Thoracic aorta (tissue), 2 donors: ENCODE measurements around the gene CREG1. TPM values are rescaled to one million over a fixed set of nuclear protein-coding genes. Genes with fewer than 3 reads are reported as not detected.

Source experiments
- ATAC-seq: fragments of 150-250 bp; one replicate; pipeline ENCODE4 v1.8.0; 2017; ENCODE audit warnings: low read depth; ENCODE audit not compliant: insufficient number of reproducible peaks, low FRiP score
- DNase-seq: peaks from one replicate; pipeline ENCODE4 v3.0.0-alpha.2; 2020; ENCODE audit warnings: low spot score
- H3K27ac ChIP-seq, 2 donors: fragments of 200-600 bp; sonication (generic); 1 replicate in 1 of 2; 2 replicates in 1 of 2; pipeline ENCODE4 v1.5.1; 2016; ENCODE audit warnings: mild to moderate bottlenecking in 2 of 2, moderate library complexity in 2 of 2
- H3K27me3 ChIP-seq: fragments of 200-600 bp; sonication (generic); replicated peaks from 2 replicates; pipeline ENCODE4 v1.6.0; 2016; ENCODE audit warnings: mild to moderate bottlenecking; ENCODE audit not compliant: insufficient read depth
- H3K36me3 ChIP-seq: fragments of 200-600 bp; sonication (generic); one replicate; pipeline ENCODE4 v1.5.1; 2016
- H3K4me1 ChIP-seq, 2 donors: fragments of 200-600 bp; sonication (generic); 1 replicate in 1 of 2; 2 replicates in 1 of 2; pipeline versions ENCODE4 v1.5.1 to v1.6.0; 2016; ENCODE audit warnings: low read depth in 2 of 2, mild to moderate bottlenecking in 1 of 2; ENCODE audit not compliant: control insufficient read depth in 1 of 2
- H3K4me3 ChIP-seq: fragments of 200-600 bp; sonication (generic); 2 replicates; pipeline ENCODE4 v1.5.1; 2016; ENCODE audit warnings: mild to moderate bottlenecking
- H3K9me3 ChIP-seq: fragments of 200-600 bp; sonication (generic); 2 replicates; pipeline ENCODE4 v1.5.1; 2016
- total RNA-seq, 2 donors: library from RNA; depleted of rRNA; stranded (reverse); fragments of >200 nt; gene quantifications; one replicate each; pipeline versions ENCODE4 v1.1.0 to v1.2.3, GENCODE V29; 2016
- TF ChIP-seq, protein P1 (sequence below): fragments of 200-600 bp; sonication (generic); IDR thresholded peaks from one replicate; pipeline ENCODE4 v1.5.1; 2019; ENCODE audit warnings: antibody characterized with exemption

CREG1 gene
- total RNA-seq, 2 donors from 2014 or later: 187 to 266 TPM

DNA sequence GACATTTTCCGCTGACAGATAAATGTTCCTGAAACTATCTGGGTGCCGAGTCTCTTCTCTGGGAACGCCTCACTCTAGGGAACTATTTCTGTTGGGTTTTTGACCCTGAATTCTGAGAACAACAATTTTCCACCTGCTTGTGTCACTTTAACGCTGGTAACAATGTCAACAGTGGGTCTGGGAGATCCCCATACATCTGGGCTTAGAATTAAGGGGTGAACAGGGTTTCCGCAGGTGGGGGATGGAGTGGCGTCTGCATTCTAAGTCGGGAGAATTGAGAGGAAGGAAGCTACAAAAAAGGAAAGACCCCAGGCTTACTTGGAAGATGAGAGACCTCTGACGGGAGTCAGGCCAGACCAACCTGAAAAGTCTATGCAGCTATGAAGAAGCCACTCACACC, 44.0 kb downstream of the CREG1 start:
- Histone ChIP-seq H3K36me3 (no peaks in the 10 kb centered on the region), H3K9me3 (no peaks in the 10 kb centered on the region), H3K4me3 (no peak overlapping the region), H3K4me1 (no peaks in the 10 kb centered on the region), H3K27me3 (no peaks in the 10 kb centered on the region), H3K27ac (no peak overlapping the region)
- TF ChIP-seq, protein P1, sequence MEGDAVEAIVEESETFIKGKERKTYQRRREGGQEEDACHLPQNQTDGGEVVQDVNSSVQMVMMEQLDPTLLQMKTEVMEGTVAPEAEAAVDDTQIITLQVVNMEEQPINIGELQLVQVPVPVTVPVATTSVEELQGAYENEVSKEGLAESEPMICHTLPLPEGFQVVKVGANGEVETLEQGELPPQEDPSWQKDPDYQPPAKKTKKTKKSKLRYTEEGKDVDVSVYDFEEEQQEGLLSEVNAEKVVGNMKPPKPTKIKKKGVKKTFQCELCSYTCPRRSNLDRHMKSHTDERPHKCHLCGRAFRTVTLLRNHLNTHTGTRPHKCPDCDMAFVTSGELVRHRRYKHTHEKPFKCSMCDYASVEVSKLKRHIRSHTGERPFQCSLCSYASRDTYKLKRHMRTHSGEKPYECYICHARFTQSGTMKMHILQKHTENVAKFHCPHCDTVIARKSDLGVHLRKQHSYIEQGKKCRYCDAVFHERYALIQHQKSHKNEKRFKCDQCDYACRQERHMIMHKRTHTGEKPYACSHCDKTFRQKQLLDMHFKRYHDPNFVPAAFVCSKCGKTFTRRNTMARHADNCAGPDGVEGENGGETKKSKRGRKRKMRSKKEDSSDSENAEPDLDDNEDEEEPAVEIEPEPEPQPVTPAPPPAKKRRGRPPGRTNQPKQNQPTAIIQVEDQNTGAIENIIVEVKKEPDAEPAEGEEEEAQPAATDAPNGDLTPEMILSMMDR: no peak
- ATAC-seq: no peak
- DNase-seq: no peak

DNA sequence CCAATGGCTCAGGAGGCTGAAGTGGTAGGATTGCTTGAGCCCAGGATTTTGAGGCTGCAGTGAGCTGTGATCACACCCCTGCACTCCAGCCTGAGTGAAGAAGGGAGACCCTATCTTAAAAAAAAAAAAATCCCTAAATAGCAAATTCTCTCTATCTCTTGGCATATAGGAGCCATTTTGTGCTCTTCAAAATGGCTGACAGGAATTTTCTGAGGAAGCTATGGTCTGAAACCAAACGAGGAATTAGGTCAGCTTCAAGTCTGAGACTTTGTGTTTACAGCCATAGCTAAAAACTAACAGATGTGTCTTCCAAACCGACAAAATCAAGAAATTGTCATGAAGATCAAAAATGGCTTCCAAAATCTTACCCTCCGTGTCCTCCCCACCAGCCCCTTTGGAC, 45.8 kb downstream of the CREG1 start:
- DNase-seq (no peak), ATAC-seq (no peak)
- no peaks in the 10 kb centered on the region for H3K27me3 ChIP-seq
- TF ChIP-seq, protein P1: no peak
- no peak overlapping the region for H3K27ac ChIP-seq
- no peaks in the 10 kb centered on the region for H3K4me1 ChIP-seq
- no peak overlapping the region for H3K4me3 ChIP-seq
- H3K36me3 ChIP-seq: no peaks in the 10 kb centered on the region
- no peaks in the 10 kb centered on the region for H3K9me3 ChIP-seq

- ATAC-seq: no peak
Measured at GRCh38 chr1:167504467-167504827, 49.1 kb downstream of the CREG1 start.

GRCh38 chr1:167503626-167504466, 49.7 kb downstream of the CREG1 start:
- Histone ChIP-seq H3K36me3 (no peaks in the 10 kb centered on the region), H3K27ac (no peak overlapping the region), H3K9me3 (no peaks in the 10 kb centered on the region), H3K4me1 (no peaks in the 10 kb centered on the region), H3K4me3 (no peak overlapping the region), H3K27me3 (no peaks in the 10 kb centered on the region)
- no peak for DNase-seq
- TF ChIP-seq, protein P1: no peak
- no peak for ATAC-seq

More at GRCh38 chr1:167504467-167504827, 49.1 kb downstream of the CREG1 start:
- no peaks in the 10 kb centered on the region for H3K36me3 ChIP-seq
- no peaks in the 10 kb centered on the region for H3K9me3 ChIP-seq
- H3K27me3 ChIP-seq: no peaks in the 10 kb centered on the region
- H3K4me1 ChIP-seq: no peaks in the 10 kb centered on the region
- H3K27ac ChIP-seq: no peak overlapping the region
- TF ChIP-seq, protein P1: no peak
- no peak overlapping the region for H3K4me3 ChIP-seq
- no peak for DNase-seq

DNA sequence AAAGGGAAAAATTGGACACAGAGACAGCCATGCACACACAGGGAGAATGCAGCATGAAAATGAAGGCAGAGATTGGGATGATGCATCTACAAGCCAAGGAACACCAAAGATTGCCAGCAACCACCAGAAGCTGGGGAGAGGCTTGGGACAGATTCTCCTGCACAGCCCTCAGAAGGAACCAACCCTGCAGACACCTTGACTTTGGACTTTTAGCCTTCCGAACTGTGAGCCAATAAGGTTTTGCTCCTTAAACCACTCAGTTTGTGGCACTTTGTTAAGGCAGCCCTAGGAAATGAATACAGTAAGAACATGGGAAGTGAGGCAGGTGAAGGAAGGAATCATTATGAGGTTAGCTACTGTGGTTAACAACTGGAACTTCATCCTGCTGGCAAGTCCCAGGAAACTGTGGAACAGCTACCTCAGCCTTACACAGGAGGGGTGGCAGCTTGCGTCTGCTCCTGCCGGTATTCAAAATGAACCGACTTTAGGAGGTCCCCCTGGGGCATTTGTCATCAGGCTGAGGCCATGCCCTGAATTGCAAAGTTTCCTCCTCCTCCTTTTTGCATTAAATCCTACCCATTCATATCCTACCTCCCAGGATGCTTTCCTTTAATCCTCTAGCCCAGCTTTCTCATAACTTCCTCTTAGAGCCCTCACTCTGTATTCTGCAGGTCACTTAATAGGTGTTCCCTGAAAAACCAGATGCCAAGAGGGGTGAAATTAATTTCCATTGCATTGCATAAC, 50.7 kb downstream of the CREG1 start:
- TF ChIP-seq, protein P1: no peak
- no peak overlapping the region for H3K27ac ChIP-seq
- no peaks in the 10 kb centered on the region for H3K4me1 ChIP-seq
- no peaks in the 10 kb centered on the region for H3K36me3 ChIP-seq
- no peaks in the 10 kb centered on the region for H3K9me3 ChIP-seq
- H3K27me3 ChIP-seq: no peaks in the 10 kb centered on the region
- DNase-seq (no peak), ATAC-seq (no peak)
- no peak overlapping the region for H3K4me3 ChIP-seq
